GM21619 (cell line): Measurements from ENCODE around the gene ATP5PB.
A peak's percentile ranks its signal among the peaks of the same experiment; 100 is the strongest.

Experiments
- ATAC-seq: cut with Tn5 transposase; IDR thresholded peaks from one replicate; pipeline ENCODE4 v1.9.1; 2021; ENCODE audit not compliant: unreplicated experiment

ATP5PB gene

GRCh38 chr1:111474106-111474505 lies 24.8 kb downstream of the ATP5PB start:
- ATAC-seq = no peak

GRCh38 chr1:111474521-111474920 lies 25.3 kb downstream of the ATP5PB start:
- no peak for ATAC-seq

- ATAC-seq = no peak
These were observed 26.4 kb downstream of the ATP5PB start for GRCh38 chr1:111475701-111476100.

- no peak for ATAC-seq
These were observed 26.9 kb downstream of the ATP5PB start for GRCh38 chr1:111476214-111476613.

- peak; percentile 69 for ATAC-seq
These were observed 27.6 kb downstream of the ATP5PB start for GRCh38 chr1:111476761-111477309.

GRCh38 chr1:111480674-111481073 lies 31.4 kb downstream of the ATP5PB start:
- ATAC-seq = no peak

- no peak for ATAC-seq
These were observed 32.3 kb downstream of the ATP5PB start for GRCh38 chr1:111481387-111482221.

GRCh38 chr1:111483166-111483565 lies 33.9 kb downstream of the ATP5PB start:
- no peak for ATAC-seq

- ATAC-seq = no peak
These were observed 34.6 kb downstream of the ATP5PB start for GRCh38 chr1:111483876-111484275.

- no peak for ATAC-seq
These were observed 35.2 kb downstream of the ATP5PB start for GRCh38 chr1:111484391-111485026.

- ATAC-seq = no peak
These were observed 37.2 kb downstream of the ATP5PB start for GRCh38 chr1:111486431-111486830.

GRCh38 chr1:111487133-111487532 lies 37.9 kb downstream of the ATP5PB start:
- ATAC-seq = no peak

GRCh38 chr1:111488669-111489068 lies 39.4 kb downstream of the ATP5PB start:
- no peak for ATAC-seq

GRCh38 chr1:111489604-111490003 lies 40.3 kb downstream of the ATP5PB start:
- no peak for ATAC-seq

- ATAC-seq = no peak
These were observed 41.0 kb downstream of the ATP5PB start for GRCh38 chr1:111490220-111490619.

- ATAC-seq = no peak
These were observed 41.8 kb downstream of the ATP5PB start for GRCh38 chr1:111491070-111491469.

GRCh38 chr1:111496398-111496797 lies 47.1 kb downstream of the ATP5PB start:
- ATAC-seq = no peak

GRCh38 chr1:111497592-111497991 lies 48.3 kb downstream of the ATP5PB start:
- ATAC-seq = no peak

- ATAC-seq = no peak
These were observed 49.9 kb downstream of the ATP5PB start for GRCh38 chr1:111499026-111499785.

GRCh38 chr1:111501645-111502044 lies 52.4 kb downstream of the ATP5PB start:
- ATAC-seq = no peak

- ATAC-seq = no peak
These were observed 54.4 kb downstream of the ATP5PB start, which contains the start of the genes ADORA3 and TMIGD3 for GRCh38 chr1:111503585-111504060. Gene ADORA3 (minus strand): TSS chr1:111503633. CDS start chr1:111503354, 279 bp downstream. Gene TMIGD3 (minus strand): TSS chr1:111503633. CDS start chr1:111503354, 279 bp downstream.
